ENCODE measurements around the gene SH2D2A. TPM values are rescaled to one million over a fixed set of nuclear protein-coding genes. Genes with fewer than 3 reads are reported as not detected.
"Not testable (repeated sequence)": the region's sequence is repeated elsewhere in the genome, so short reads cannot be mapped to it uniquely, and the experiment has no call there.

SH2D2A gene
- total RNA-seq, 1 donor from 2014 or later: 1.1 TPM

DNA sequence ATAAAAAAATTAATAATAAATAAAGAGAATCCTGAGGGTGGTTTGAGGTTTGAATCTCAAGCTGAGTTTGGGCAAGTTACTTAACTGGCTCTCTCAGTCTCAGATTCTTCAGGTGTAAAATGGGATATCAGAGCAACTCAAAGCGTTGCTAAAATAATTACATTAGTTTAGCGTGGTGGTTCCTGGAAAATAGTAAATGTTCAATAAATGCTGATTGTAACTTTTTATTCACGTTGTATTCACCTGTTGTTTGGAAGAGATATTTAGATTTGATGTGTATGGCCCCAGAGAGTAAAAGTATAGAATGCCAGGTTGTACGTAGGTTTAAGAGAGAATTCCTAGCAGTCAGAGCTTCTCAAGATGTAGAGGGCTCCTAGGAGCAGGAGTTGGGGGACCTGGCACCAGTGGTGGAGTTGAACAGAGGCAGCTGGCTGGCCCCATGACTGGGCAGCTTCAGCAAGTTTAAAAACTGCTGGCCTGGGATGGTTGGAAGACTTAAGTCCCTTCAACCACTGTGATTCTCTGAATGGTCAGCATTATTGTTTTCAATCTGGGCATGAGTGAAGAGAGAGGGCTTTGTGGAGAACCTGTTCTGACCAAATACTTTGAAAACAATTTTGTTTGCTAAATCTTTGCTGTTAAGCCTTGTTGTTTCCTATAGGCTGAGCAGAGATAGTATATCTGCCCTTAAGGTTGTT, 26.9 kb downstream of the SH2D2A start:
- ATAC-seq (ENCODE audit: poor library complexity) (no peak), DNase-seq (no peak)
- intact Hi-C loops (cut with DNase I): no loop called here

DNA sequence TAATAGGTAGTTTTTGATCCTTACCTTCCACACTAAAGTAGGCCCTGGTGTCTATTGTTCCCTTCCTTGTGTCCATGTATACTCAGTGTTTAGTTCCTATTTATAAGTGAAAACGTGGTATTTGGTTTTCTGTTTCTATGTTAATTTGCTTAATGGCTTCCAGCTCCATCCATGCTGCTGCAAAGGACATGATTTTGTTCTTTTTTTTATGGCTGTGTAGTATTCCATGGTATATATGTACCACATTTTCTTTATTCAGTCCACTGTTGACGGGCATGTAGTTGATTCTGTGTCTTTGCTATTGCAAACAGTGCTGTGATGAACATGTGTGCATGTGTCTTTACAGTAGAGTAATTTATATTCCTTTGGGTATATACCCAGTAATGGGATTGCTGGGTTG, 28.5 kb downstream of the SH2D2A start:
- ATAC-seq (ENCODE audit: poor library complexity) (no peak), DNase-seq (no peak)
- intact Hi-C loops (cut with DNase I): no loop called here

DNA sequence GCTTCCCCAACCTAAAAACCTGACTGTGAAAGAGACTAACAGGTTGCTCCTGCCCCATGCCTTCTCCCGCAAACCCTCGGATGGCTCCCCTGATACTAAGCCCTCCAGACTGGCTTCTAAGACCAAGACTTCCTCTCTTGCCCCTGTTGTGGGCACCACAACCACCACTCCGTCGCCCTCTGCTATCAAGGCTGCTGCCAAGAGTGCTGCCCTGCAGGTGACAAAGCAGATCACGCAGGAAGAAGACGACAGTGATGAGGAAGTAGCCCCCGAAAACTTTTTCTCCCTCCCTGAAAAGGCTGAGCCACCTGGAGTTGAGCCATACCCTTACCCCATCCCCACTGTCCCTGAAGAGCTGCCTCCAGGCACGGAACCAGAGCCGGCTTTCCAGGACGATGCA, 30.0 kb downstream of the SH2D2A start:
- DNase-seq (no peak), ATAC-seq (ENCODE audit: poor library complexity) (no peak)
- intact Hi-C loops (cut with DNase I): no loop called here

DNA sequence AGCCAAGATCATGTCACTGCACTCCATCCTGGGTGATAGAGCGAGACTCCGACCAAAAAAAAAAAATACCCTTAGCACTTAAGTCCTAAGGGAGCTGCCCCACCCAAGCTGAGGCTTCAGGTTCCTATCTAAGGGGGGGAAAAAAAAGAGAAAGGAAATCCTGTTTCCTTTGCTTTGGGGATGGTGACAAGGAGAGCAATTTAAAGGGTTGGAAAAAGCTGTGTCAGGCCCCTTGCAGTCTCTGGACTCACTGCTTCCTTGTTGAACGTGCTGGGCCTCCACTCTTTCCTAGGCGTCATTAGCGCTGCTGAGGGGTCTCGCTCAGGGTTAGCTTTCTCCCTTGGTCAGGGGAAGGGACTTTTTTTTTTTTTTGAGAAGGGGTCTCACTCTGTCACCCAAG, 31.2 kb downstream of the SH2D2A start:
- ATAC-seq (ENCODE audit: poor library complexity) (no peak), DNase-seq (no peak)
- intact Hi-C loops (cut with DNase I): no loop called here

DNA sequence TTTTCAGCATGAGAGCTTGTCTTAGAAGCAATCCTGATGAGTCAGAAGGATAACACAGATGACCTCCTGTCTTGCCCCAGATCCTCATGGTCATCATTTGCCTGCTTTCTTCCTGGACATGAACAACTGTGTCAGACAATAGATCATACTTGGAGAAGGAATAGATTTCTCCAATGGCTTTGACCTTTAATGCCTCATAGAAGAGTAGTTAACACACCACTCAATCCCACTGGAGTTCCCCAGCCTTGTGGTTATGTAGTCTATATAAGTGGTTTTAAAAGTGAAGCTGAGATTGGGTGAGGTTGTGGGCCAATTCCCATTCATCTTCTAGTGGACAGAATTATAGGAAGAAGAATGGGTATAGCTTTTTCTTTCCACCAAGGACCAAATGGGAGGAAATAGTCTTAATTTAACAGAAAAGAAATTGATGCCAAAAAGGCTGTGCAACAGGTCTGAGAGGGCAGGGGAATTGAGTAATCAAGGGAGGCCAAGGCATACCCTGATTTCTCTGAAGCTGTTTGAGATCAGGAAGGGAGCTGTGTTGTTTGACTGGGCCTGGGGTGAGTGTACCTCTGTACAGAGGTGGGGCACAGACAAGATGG, 35.0 kb downstream of the SH2D2A start:
- DNase-seq (no peak), ATAC-seq (ENCODE audit: poor library complexity) (no peak)
- intact Hi-C loops (cut with DNase I): no loop called here

DNA sequence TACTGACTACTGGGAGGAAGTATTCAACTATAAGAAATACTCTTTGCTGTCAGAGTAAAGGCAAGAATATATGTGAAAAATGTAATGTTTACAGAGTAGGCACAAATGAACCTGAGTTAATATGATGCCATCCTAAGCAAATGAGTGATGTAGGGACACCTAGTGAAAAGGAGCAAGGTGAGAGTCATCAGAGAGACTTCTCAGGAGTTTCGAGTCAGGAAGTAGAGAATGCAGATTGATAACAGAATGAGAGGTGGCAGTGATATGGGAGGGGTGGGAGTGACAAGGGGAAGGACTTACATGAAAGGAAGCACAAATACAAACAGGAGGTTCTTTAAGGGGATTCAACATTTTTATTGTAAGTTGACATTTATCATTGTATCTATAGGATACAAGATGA, 39.1 kb downstream of the SH2D2A start:
- no peak for ATAC-seq (ENCODE audit: poor library complexity)
- intact Hi-C loops (cut with DNase I): no loop called here
- DNase-seq: no peak

DNA sequence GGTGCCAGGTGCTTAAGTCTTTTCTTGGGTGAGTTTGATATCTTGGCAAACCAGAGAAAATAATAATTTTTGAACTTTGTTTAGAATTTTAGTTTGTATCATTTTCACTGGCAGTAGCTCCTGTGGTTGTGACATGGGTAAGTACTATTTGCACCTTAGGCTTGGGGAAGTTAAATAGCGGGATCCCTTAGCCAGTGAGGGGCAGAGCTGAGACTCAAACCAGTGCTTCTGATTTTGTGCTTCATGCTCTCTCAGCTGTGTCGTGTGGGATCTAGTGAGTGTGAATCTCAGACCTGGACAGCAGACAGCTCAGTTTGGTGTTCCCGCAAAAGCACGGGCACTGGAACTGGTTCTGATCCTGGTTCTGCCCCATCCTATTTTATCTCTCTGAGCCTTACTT, 39.7 kb downstream of the SH2D2A start:
- ATAC-seq (ENCODE audit: poor library complexity) (no peak), DNase-seq (no peak)
- intact Hi-C loops (cut with DNase I): no loop called here

DNA sequence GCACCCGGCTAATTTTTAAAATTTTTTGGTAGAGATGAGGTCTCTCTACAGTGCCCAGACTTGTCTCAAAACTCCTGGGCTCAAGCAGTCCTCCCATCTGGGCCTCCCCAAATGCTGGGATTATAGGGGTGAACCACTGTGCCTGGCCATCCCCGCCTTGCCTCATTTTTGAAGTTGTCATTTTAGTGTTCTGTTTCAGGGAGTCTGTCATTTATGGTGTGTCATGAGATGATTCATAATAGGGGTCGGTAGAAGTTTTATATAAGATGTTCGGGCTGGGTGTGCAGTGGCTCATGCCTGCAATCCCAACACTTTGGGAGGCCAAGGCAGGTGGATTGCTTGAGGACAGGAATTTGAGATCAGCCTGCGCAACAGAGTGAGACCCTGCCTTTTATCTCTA, 40.8 kb downstream of the SH2D2A start:
- intact Hi-C loops (cut with DNase I): no loop called here
- ATAC-seq (ENCODE audit: poor library complexity): no peak
- no peak for DNase-seq

DNA sequence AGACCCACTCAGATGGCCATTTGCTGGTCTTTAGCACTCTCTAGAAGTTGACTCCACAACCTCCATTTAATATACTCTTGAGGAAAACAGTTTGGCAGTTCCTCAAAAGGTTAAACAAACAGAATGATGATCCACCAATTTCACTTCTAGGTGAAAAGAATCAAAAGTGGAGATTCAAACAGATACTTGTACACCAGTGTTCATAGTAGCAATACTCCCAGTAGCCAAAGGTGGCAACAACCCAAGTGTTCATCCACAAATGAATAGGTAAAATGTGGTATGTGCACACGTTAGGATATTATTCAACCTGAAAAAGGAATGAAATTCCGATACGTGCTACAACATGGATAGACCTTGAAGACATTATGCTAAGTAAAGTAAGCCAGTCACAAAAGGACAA, 43.0 kb downstream of the SH2D2A start:
- DNase-seq (no peak), ATAC-seq (ENCODE audit: poor library complexity) (no peak)
- intact Hi-C loops (cut with DNase I): no loop called here

DNA sequence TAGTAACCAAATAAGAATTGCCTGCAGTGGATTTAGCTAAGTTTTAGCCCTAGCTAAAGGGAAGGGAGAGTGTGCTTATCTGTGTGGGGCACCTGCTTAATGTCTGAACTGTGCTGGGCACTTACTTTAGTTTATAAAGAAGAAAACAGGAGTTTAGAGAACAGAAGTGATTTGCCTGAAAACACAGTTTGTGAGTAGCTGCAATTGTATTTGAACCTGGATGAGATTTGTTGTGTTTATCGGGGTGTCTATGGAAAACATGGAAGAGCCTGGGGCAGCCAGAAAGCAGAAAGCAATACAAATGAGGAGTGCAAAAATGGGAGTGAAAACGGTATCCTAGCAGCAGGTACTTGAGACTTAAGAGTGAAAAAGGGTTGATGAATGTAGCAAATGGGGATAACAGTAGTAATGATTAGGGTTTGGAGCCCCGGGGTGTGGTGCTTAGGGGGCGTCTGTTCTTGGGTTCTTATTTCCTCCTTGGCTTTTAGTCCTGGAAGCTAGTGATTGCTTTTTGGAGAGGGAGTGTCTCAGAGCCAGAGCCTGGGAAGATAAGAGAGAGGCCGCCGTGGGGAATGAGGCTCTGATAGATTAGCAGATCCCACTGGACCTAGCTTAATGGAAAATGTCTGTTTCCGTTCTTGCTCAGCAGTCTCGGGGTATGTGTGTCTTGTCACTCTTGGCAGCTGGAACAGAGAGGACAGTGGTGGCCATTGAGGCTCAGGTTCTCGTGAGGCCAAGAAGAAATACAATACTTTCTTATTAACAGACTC, 43.7 kb downstream of the SH2D2A start:
- intact Hi-C loops (cut with DNase I): no loop called here

DNA sequence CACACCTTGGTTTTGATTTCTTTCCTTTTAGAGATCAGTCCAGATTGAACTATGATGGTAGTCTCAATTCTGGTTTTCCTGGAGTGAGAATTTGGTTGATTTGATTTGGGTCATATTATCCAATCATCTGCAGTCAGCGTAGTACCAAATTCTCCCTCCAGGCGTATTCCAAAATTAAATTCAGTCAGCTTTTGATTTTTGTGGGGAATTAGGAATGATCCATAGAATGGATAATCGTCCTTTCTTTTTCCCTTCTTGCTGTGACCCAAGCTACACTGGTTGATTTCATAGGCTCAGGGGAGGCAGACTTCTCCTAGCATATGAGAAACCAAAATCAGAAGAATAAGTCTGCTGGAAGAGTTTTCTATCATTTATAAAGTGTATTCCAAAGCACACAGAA, 44.4 kb downstream of the SH2D2A start:
- intact Hi-C loops (cut with DNase I): no loop called here
- ATAC-seq (ENCODE audit: poor library complexity) (no peak), DNase-seq (no peak)

More for the DNA sequence above, 43.7 kb downstream of the SH2D2A start:
- DNase-seq (peak; percentile 48), ATAC-seq (ENCODE audit: poor library complexity) (peak; percentile 65)

DNA sequence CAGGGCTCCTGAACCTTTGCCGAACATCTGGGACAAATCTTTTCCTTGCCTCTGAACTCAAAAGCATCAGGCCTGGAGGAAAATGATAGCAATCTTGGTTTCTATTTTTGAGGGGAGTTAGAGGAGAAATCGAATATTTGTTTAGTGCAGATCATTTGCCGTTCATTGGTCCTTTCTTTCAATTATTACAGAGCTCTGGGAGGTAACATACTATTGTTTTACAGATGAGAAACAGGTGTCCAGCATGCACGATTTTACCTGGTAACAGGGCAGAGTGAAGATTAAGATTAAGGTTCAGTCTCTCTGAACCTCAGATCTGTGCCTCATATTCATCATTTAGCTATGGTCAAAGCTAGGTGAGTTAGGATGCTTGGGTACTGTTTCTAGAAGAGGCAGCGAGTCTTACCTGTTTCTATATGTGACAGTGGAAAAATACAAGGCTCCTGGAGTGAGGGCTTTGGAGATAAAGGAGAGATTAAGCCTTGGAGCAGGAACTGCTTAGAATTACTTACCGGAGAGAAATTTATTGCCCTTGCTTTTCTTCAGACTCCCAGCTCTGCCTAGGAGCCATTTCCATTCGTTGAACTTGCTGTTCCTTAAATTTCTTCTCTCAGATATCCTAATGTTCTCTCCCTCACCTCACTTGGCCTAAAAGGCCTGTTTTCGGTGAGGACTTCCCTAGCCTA, 47.9 kb downstream of the SH2D2A start:
- intact Hi-C loops (cut with DNase I): no loop called here
- DNase-seq: no peak
- no peak for ATAC-seq (ENCODE audit: poor library complexity)

DNA sequence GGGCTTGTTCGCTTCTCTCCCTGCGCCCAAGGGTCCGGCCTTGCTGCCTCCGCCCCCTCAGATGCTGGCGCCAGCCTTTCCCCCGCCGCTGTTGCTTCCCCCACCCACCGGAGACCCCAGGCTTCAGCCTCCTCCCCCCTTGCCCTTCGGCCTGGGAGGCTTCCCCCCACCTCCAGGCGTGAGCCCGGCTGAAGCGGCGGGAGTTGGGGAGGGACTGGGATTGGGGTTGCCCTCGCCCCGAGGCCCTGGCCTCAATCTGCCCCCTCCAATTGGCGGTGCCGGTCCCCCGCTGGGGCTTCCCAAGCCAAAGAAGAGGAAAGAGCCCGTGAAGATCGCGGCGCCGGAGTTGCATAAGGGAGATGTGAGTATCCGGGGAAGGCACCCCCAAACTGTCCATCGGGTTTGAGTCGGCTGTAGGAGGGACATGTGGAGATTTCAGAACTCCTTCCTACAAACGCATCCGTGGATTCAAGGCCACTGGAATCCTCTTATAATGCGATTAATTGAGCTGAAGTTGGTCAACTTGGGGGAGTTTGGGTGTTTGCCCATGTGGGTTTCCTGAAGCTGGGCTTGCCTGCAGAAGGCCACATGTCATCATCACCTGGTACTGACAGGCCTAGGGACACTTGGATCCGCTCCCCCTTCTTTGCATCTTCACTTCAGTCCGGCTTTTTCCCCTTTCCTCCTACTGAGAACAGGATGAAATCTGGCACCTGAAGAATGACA, 48.6 kb downstream of the SH2D2A start:
- intact Hi-C loops (cut with DNase I): no loop called here
- ATAC-seq (ENCODE audit: poor library complexity) (peak; percentile 14), DNase-seq (peak; percentile 63)

DNA sequence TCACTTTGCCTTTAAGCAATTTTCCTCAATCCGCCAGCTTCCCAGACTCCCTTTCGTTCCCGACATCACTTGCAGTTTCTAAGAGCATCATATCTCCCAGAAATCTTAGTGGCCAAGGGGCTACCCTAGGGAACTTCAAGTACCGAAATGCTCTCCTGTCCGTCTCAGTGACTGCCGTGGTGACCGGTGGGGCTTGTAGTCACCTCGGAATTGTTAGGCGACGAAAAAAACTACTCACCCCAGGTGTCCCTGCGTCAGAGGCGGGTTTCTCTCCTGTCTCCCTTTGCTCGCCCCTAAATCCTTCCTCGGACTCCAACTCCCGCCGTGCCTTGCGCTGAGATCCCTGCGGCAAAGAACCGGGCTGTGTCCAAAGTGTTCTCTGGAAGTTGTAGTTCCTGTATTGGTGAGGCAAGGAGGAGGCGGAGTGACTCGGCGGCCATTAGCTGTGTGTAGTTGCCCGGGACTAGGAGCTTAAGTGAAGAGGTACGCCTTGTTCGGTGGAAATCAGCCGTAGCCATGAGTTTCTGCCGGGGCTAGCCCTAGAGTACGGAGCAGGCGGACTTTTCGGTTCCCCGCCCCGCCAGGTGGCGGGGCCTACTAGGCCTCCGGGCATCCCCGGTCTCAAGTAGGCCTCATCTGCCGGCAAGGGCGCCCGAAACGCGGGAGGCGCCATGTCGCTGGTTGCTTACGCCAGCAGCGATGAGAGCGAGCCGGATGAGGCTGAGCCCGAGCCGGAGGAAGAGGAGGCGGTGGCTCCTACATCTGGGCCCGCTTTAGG, 49.4 kb downstream of the SH2D2A start, which contains the start of gene PRCC:
PRCC (plus strand) TSS at position 435 of the 778 bp plus-strand sequence; CDS start at position 672, 237 bp downstream.
- intact Hi-C loops (cut with DNase I): no loop called here
- DNase-seq (peak; percentile 98), ATAC-seq (ENCODE audit: poor library complexity) (peak; percentile 95)

DNA sequence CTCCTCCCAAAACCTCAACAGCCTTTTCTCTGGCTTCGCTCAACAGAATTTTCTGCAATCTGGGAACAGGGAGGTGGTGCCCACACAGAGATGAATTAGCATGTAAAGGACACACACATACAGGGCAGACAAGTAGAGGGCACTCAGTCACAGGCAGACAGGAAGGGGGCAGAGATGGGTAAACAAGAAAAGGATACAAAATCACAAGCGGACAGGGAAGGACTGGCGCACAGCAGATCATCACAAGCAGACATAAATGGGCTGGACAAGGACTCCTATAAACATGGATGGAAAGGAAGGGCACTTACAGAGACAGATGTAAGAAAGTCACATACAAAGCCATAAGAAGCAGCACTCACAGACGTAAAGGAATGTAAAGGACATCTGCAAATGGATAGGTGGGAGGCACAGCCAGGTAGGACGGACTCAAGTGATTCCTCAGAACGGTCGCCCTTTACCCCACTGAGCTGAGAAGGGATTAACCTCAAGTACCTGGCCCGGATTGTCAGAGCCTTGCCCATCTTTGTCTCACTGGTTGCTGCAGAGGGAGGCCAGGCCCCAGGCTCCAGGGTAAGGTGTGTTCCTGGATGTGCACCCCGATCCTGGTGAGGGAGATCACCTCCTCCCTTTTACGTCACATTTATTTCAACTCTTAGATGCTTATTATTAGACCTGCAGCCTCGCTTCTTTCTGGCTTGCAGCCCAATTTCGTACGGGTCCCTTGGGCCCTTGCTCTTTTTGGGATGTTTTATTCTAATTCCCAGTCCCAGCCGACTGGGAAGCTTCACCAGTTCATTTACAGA, 50.1 kb downstream of the SH2D2A start:
- ATAC-seq (ENCODE audit: poor library complexity) (peak; percentile 28), DNase-seq (peak; percentile 59)
- intact Hi-C loops (cut with DNase I): no loop called here

DNA sequence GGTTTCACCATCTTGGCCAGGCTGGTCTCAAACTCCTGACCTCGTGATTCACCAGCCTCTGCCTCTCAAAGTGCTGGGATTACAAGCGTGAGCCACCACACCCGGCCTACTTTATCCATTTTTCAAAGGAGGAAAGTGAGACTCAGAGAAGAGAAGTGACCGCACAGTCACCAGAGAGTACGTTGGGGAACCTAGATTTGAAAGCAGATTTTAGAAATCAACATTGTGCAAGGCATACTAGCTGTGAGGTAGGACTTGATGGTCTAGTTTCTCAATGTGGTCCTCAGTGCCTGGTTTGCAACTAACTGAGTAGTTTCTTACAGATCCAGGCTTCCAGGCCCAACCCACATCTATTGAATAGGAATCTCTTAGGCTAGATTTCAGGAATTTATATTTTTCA, 51.0 kb downstream of the SH2D2A start:
- ATAC-seq (ENCODE audit: poor library complexity) (no peak), DNase-seq (no peak)
- intact Hi-C loops (cut with DNase I): no loop called here

DNA sequence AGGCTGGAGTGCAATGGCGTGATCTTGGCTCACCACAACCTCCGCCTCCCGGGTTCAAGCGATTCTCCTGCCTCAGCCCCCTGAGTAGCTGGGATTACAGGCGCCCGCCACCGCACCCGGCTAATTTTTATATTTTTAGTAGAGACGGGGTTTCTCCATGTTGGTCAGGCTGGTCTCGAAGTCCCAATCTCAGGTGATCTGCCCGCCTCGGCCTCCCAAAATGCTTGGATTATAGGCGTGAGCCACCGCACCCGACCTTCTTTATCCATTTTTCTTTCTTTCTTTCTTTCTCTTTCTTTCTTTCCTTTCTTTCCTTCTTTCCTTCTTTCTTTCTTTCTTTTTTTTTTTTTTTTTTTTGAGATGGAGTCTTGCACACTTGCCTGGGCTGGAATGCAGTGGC, 51.5 kb downstream of the SH2D2A start:
- DNase-seq; intact Hi-C loops (cut with DNase I); ATAC-seq (ENCODE audit: poor library complexity): not testable (repeated sequence)
